Astrocyte of the cerebellum (primary cell): ENCODE measurements around the gene OASL.
"Not testable (repeated sequence)": the region's sequence is repeated elsewhere in the genome, so short reads cannot be mapped to it uniquely, and the experiment has no call there.

Source experiments
- DNase-seq: peaks from one replicate; pipeline ENCODE4 v3.0.0-alpha.2; 2011; ENCODE audit warnings: low read depth
- H3K4me3 ChIP-seq: 2 replicates; pipeline ENCODE4 v1.5.1; 2011; ENCODE audit warnings: mild to moderate bottlenecking, low read depth, low read length, moderate library complexity
- in situ Hi-C: cut with HindIII; loops from 2 replicates; pipeline ENCODE4 v1.10.0; 2017; ENCODE audit warnings: low sequenced_read_pairs
- TF ChIP-seq, protein P1 (sequence below): IDR thresholded peaks from 2 replicates; pipeline ENCODE4 v1.5.1; 2012; ENCODE audit warnings: low read length, low read depth, moderate library complexity, mild to moderate bottlenecking; ENCODE audit errors: missing control alignments

Gene OASL

DNA sequence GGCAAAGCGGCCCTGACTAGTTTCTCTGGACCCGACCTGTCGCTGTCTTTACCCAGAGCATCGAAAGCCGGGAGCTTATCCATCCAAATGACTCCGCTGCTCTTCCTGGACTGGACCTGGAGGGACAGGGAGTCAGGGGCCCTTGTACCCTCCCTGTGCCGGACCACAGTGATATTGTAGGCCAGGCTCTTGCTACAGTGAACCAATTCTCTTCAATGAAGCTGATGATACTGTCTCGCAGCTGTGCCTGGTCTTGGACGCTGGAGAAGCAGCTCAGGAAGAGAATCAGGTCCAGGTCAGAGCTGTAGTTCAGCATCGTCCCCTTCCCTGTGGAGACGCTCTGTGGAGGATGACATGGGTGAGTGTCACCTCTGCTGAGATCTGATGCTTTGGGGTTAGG is 14.7 kb upstream of the OASL start:
- H3K4me3 ChIP-seq: no peak overlapping the region
- DNase-seq: no peak
- TF ChIP-seq, protein P1, sequence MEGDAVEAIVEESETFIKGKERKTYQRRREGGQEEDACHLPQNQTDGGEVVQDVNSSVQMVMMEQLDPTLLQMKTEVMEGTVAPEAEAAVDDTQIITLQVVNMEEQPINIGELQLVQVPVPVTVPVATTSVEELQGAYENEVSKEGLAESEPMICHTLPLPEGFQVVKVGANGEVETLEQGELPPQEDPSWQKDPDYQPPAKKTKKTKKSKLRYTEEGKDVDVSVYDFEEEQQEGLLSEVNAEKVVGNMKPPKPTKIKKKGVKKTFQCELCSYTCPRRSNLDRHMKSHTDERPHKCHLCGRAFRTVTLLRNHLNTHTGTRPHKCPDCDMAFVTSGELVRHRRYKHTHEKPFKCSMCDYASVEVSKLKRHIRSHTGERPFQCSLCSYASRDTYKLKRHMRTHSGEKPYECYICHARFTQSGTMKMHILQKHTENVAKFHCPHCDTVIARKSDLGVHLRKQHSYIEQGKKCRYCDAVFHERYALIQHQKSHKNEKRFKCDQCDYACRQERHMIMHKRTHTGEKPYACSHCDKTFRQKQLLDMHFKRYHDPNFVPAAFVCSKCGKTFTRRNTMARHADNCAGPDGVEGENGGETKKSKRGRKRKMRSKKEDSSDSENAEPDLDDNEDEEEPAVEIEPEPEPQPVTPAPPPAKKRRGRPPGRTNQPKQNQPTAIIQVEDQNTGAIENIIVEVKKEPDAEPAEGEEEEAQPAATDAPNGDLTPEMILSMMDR: no peak
- in situ Hi-C loops: no loop called here

- no peak for DNase-seq
- in situ Hi-C loops: no loop called here
Measured at GRCh38 chr12:121050725-121051124, 11.7 kb upstream of the OASL start.

DNA sequence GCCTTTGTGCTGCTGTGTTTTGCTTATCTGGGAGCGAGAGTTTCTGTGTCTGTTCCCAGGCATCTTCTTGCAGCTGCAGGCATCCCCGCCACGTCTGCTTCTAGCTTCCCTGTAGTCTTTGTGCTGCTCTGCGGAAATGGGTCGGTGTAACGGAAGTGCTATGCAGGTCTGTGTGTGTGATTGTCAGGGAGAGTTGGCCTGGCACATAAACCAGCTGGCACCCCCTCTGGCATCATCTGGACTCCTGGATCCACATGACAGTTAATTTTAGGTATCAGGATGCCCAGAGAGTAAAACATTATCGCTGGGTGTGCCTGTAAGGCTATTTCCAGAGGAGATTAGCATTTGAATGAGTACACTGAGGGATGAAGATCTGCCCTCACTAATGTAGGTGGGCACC is 9.4 kb upstream of the OASL start:
- no peak overlapping the region for H3K4me3 ChIP-seq
- TF ChIP-seq, protein P1: no peak
- no peak for DNase-seq
- in situ Hi-C loops: no loop called here

More at GRCh38 chr12:121050725-121051124, 11.7 kb upstream of the OASL start:
- H3K4me3 ChIP-seq: no peak overlapping the region
- TF ChIP-seq, protein P1: no peak

GRCh38 chr12:121047400-121047799 is 8.4 kb upstream of the OASL start:
- H3K4me3 ChIP-seq, DNase-seq, in situ Hi-C loops: not testable (repeated sequence)

GRCh38 chr12:121043067-121043466 is 4.0 kb upstream of the OASL start:
- in situ Hi-C loops: no loop called here
- H3K4me3 ChIP-seq: no peak overlapping the region
- TF ChIP-seq, protein P1: no peak
- DNase-seq: no peak

GRCh38 chr12:121036810-121037326 is 2.2 kb downstream of the OASL start:
- no peak overlapping the region for H3K4me3 ChIP-seq
- no peak for DNase-seq
- in situ Hi-C loops: no loop called here

GRCh38 chr12:121034616-121035305 is 4.3 kb downstream of the OASL start:
- no peak for DNase-seq
- H3K4me3 ChIP-seq: no peak overlapping the region
- in situ Hi-C loops: no loop called here
- TF ChIP-seq, protein P1: no peak

More at GRCh38 chr12:121036810-121037326, 2.2 kb downstream of the OASL start:
- TF ChIP-seq, protein P1: no peak
